H54 (cell line): ENCODE measurements around the gene MTPN.

ENCODE experiments used
- DNase-seq: peaks from one replicate; pipeline ENCODE4 v3.0.0; 2011; ENCODE audit warnings: low spot score, mixed read lengths; ENCODE audit not compliant: insufficient read length
- FAIRE-seq: peaks from 3 replicates; lab custom pipeline; 2011; peaks lifted over from hg19 to GRCh38; lab: Jason Lieb, UNC
- POLR2A ChIP-seq: IDR thresholded peaks from 2 replicates; pipeline ENCODE4 v1.6.1; 2011; ENCODE audit warnings: low read depth, mild to moderate bottlenecking, low read length

Gene MTPN

DNA sequence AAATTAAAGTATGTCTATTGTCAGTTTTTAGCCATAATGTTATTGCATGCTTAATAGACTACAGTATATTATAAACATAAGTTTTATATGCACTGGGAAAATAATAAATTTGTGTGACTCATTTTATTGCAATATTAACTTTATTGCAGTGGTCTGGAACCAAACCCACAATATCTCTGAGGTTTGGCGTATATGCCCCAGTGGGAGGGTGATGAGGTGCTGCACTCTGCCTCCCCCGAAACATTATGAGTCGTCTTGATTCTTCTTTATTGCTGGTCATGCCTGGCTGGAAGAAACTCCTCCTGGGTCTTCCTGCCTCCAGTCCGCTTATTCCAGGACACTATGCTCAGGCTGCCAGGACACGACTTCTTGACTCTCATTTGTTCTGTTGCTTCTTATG is 88.4 kb downstream of the MTPN start:
- DNase-seq: no peak
- TF ChIP-seq POLR2A: no peak
- no peak for FAIRE-seq

DNA sequence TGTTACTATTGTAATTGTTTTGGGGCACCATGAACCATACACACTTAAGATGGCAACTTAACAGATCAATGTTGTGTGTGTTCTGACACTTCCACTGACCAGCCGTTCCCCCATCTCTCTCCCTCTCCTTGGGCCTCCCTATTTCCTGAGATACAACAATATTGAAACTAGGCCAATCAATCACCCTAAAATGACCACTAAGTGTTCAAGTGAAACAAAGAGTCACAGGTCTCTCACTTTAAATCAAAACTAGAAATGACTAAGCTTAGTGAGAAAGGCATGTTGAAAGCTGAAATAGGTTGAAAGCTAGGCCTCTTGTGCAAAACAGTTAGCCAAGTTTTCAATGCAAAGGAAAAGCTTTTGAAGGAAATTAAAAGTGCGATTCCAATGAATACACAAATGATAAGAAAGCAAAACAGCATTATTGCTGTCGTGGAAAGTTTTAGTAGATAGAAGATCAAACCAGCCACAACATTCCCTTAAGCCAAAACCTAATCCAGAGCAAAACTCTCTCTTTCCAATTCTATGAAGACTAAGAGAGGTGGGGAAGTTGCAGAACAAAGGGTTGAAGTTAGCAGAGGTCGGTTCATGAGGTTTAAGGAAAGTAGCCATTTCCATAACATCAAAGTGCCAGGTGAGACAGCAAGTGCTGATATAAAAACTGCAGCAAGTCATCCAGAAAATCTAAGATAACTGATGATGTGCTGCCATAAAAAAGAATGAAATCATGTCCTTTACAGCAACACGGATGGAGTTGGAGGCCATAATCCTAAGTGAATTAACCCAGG is 90.6 kb downstream of the MTPN start:
- no peak for TF ChIP-seq POLR2A
- DNase-seq (no peak), FAIRE-seq (no peak)

DNA sequence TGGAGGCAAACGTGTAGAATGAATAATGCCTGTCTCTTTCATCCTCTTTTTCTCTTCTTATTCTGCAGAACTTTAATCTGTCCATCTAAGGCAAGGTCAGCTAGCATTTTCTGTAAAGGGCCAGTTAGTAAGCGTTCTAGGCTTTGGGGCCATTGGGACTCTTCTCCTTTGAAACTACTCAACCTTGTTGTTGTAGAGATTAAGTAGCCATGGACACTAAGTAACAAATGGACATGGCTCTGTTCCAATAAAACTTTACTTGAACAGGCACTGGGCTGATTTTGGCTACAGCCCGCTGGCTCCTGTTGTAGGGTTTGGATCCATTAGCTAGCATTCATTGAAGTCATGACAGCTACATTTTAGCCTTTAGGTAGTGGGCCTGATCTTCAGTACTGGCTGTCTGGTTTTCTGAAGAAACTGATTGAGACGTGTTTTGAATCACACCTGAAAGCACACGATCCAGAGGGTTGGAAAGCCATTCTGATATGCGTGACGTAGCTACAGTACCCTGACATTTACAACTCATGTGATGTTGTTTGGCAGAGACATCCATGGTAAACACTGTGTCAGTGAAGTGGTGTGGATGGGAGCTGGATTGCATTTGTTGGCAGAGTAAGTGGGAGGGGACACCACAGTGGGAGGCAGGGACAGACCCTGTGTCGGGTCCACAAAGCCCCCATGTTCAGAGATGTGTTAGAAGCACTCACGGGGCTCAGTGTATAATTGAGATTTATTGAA is 92.5 kb downstream of the MTPN start:
- FAIRE-seq: no peak
- no peak for TF ChIP-seq POLR2A

DNA sequence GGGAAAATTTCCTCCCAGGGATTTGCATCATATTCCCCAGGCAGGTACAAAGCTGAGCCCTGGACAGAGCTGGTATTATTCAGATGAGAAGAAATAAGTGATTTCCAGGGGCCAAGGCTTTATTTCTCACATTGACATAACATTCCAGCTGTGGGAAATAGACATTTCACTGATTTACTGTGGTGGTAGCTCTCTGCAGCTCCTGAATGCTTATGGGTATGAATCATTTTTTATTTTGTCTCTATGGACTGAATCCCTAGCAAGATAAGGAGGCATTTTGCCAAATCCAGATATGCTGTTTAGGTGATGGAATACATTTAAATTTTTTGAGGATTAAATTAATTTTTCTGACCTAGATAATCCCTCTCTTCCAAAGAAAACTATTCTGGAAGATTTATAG is 97.9 kb downstream of the MTPN start:
- TF ChIP-seq POLR2A: no peak
- FAIRE-seq (no peak), DNase-seq (no peak)

More for the DNA sequence above, 92.5 kb downstream of the MTPN start:
- DNase-seq: no peak

DNA sequence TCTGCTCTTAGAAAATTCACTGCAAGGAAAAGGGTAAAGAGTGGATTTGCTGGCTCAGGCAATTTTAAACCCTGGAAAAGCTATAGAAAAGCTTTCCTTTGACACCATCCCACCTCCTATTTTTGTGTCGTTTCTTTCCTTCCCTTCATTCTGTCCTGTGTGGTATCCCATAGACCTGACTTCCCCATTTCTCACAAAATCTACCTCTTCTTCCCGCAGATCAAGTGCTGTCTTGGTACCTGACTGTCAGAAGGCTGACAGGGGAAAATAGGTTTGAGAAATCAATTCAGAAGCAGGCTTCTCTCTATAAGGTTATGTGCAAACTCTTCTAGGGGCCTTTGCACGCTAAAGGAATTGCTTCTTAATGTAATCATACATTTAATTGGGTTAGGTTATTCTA is 98.9 kb downstream of the MTPN start:
- FAIRE-seq: no peak
- DNase-seq: no peak
- no peak for TF ChIP-seq POLR2A

DNA sequence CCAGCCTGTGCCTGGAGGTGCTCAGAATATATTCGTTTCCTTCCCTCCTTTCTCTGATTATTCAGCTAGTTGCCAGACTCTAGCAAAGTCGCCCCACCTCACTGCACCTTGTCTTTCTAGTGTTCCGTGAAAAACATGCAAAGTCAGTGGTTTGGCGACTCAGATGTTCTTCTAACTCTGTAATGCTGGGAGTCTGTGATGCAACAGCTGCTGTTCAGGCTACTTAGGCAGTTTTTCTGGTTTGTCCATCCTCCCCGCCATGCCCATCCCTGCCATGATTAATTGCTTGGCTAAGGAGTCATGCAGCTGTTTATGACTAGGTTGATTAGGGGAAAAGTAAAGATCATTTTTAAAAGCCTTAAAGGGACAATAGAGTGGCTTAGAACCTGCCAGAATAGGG is 99.4 kb downstream of the MTPN start:
- no peak for DNase-seq
- no peak for FAIRE-seq

More for the DNA sequence above, 99.4 kb downstream of the MTPN start:
- TF ChIP-seq POLR2A: no peak
